Stimulated activated CD8-positive, alpha-beta memory T cell treated with anti-CD3 and anti-CD28 coated beads, Interleukin-4, amount 100 ng/mL, for 24 hours (primary cell): ENCODE data around the gene CYP2W1.

Experiments used
- DNase-seq: peaks from one replicate; pipeline ENCODE4 v3.0.0-alpha.2; 2020; ENCODE audit warnings: low read depth

CYP2W1 gene

GRCh38 chr7:983616-984071, 663 bp downstream of the CYP2W1 start:
- no peak for DNase-seq

GRCh38 chr7:984361-985126, 1.6 kb downstream of the CYP2W1 start:
- no peak for DNase-seq

DNA sequence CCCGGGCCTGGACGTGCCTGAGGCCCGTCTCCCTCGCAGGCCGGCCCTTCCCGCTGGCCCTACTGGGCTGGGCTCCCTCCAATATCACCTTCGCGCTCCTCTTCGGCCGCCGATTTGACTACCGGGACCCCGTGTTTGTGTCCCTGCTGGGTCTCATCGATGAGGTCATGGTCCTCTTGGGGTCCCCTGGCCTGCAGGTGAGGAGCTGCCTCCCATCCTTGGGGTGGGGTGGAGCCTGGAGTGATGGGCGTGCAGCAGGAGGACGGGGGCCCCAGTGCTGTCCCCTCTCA, 2.1 kb downstream of the CYP2W1 start:
- DNase-seq, result no peak

DNA sequence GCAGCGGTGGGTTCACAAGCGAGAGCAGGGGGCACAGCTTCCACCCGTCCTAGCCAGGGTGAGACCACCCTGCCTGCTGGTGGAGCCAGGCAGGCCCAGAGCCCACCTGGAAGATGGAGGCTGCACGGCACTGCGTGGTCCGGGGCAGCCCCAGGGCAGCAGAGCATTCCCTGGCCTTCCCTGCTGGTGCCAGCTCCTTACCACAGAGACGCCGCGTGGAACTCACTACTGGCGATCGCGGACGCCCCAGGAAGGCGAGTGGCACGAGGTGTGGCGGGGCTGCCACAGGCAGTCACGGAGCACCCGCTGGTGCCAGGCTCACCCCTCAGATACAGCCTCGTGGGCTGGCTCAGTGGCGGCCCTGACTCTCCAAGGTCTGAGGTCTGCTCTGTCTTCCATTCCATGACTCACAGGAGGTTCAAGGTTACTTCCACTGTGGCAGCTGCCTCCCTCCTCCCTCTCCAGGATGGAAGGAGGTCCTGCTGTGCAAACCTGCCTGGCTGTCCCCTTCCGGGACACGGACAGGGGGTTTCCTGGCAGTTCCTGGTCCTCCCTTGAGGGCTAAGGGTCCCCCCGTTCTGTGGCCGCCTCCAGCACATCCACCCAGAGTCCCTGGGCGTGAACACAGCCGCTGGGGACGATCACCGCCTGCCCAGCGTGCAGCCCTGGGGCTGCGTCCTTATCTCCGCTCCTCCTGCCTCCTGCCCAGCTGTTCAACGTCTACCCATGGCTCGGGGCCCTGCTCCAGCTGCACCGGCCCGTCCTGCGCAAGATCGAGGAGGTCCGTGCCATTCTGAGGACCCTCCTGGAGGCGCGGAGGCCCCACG, 3.1 kb downstream of the CYP2W1 start:
- DNase-seq, result no peak

- DNase-seq, result no peak
These were observed 4.1 kb downstream of the CYP2W1 start for GRCh38 chr7:986766-987751.

DNA sequence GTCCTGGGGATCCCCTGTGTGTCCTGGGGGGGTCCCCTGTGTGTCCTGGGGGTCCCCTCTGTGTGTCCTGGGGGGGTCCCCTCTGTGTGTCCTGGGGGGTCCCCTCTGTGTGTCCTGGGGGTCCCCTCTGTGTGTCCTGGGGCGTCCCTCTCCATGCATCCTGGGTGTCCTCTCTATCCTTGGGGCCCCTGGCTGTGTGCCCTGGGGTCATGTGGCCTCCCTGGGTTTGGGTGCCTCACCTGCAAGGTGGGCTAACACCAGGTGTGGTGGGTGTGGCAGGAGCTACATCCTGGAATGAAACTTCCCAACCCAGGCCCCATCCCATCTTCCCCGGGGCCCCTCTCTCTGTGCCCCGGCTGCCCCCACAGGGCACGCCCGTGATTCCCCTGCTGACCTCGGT, 4.9 kb downstream of the CYP2W1 start:
- DNase-seq, result no peak

- DNase-seq, result no peak
These were observed 5.5 kb downstream of the CYP2W1 start for GRCh38 chr7:988426-988911.

DNA sequence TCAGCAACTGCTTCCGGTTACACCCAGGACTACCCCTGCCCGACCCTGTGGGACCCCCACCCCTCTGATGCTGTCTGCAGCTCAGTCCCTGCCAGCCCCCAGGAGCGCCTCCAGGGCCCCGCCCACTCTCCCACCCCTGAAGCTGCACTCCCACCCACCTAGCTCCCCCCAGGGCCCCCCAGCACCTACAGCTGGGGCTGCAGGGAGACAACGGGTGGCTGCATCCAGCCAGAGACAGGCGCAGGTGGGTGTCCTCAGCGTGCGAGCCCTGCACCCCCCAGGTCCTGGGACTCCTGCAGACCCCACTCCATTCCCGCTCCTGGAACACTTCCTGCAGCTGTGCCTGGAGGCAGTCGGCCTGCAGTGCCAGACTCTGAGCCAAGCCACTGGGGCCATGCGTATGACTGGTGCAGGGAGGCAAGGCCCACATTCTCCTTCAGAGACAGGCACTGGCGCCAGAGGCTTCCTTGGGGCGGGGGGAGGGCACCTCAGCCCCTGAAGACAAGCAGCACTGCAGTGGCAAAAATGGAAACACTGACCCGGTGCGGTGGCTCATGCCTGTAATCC, 6.1 kb downstream of the CYP2W1 start:
- DNase-seq, result no peak

- no peak for DNase-seq
These were observed 7.5 kb downstream of the CYP2W1 start for GRCh38 chr7:990352-990932.

- DNase-seq, result no peak
These were observed 8.2 kb downstream of the CYP2W1 start for GRCh38 chr7:990933-991728.

DNA sequence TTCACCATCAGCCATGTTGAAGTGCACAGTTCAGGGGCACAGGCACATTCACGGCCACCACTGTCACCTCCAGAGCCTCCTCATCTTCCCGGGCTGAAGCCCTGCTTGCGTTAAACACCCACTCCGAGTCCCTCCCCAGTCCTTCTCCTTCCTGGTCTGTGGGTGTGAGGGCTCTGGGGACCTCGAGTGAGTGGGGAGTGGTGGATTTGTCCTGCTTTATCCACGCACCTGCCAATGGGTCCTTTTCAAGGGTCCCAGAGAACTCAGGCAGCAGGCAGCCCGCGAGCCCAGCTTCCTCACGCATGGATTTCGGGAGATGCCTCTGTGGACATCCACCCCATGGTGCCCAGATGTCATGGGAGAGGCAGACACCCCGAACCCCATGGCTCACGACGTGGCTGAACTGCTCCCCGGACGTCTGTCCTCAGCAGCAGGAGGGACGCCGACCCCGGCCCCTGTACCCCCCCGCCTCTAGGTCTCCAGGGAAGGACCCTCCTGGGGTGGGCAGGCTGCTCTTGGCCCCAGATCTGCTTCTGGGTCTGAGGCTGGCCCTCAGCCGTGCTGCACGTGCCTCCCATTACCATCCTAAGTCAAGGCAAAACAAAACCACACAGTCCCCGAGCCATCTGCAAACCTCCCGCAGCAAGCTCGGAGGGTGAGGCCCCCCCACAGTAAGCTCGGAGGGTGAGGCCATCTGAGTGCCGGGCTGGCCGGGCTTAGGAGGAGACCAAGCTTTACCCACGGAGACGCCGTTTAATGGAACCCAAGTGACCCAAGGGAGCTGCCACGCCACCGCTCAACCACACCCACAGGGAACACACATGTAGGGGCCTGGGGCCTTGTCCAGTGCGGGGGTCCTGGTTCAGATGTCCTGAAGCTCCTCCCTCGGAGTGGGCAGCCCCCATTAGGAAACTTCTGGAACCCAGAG, 9.0 kb downstream of the CYP2W1 start:
- DNase-seq, result no peak

- peak; percentile 92 for DNase-seq
These were observed 10.0 kb downstream of the CYP2W1 start for GRCh38 chr7:992709-993607.

GRCh38 chr7:994592-995308, 11.8 kb downstream of the CYP2W1 start:
- no peak for DNase-seq

- no peak for DNase-seq
These were observed 12.6 kb downstream of the CYP2W1 start for GRCh38 chr7:995571-995970.

- no peak for DNase-seq
These were observed 13.3 kb downstream of the CYP2W1 start for GRCh38 chr7:996079-996872.

GRCh38 chr7:997404-998395, 14.7 kb downstream of the CYP2W1 start:
- DNase-seq, result no peak
